Left ventricle myocardium inferior (tissue), 1 donor: ENCODE results near the gene ZNF740. TPM values are rescaled to one million over a fixed set of nuclear protein-coding genes. Genes with fewer than 3 reads are reported as not detected.

Experiments
- DNase-seq: peaks from one replicate; pipeline ENCODE4 v3.0.0-alpha.2; 2020
- H3K27ac ChIP-seq: fragments of 200-600 bp; replicated peaks from 2 replicates; pipeline ENCODE4 v1.8.0; 2021
- H3K27me3 ChIP-seq: fragments of 200-600 bp; 2 replicates; pipeline ENCODE4 v1.8.0; 2021; ENCODE audit warnings: low read depth
- H3K36me3 ChIP-seq: fragments of 200-600 bp; 2 replicates; pipeline ENCODE4 v1.8.0; 2021
- H3K4me1 ChIP-seq: fragments of 200-600 bp; 2 replicates; pipeline ENCODE4 v1.8.0; 2021
- H3K4me3 ChIP-seq: fragments of 200-600 bp; 2 replicates; pipeline ENCODE4 v1.8.0; 2021; ENCODE audit warnings: mild to moderate bottlenecking, moderate library complexity
- H3K9me3 ChIP-seq: fragments of 200-600 bp; replicated peaks from 2 replicates; pipeline ENCODE4 v1.8.0; 2021
- intact Hi-C: fragments of 100-400 bp; cut with micrococcal nuclease; formaldehyde crosslinking; loops from one replicate; pipeline ENCODE4 v1.11.0; 2022
- total RNA-seq: library from RNA; stranded (reverse); fragmentation: NEBNext Ultra II Directional; extraction: Animal tissue kit (Norgen Biotek cat#: 25700); gene quantifications from one replicate; pipeline ENCODE4 v1.2.1, GENCODE V29; 2021
- TF ChIP-seq, protein P1 (sequence below): fragments of 200-600 bp; IDR thresholded peaks from 2 replicates; pipeline ENCODE4 v1.8.0; 2021; ENCODE audit warnings: antibody characterized with exemption, mild to moderate bottlenecking, borderline replicate concordance
- donor health status: DM: no; HTN: yes; CAD: no; lungs with severe emphysema.

The ZNF740 gene
- total RNA-seq, 1 donor from 2014 or later, result 26.5 TPM

DNA sequence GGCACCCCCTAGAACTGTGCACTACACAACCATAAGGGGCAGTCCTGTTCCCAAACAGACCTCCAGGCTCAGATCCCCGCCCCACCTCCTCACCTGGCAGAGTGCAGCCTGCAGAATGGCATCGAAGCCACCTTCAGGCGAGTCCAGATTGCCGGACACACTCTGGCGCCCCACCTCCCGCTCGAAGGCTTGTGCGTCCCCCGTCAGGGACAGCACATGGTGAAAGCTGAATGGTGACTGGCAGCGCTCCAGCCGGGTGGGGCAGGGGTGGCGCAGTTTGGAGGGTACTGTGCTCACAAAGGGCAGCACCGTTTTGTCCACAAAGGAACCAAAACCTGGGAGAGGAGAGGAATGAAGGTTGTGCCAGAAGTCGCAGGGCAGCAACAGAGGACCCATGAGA lies 16.0 kb downstream of the ZNF740 start:
- Histone ChIP-seq H3K4me1 (peaks cover 16% of the 10 kb centered on the region), H3K36me3 (no peaks in the 10 kb centered on the region), H3K27me3 (no peaks in the 10 kb centered on the region), H3K4me3 (no peak overlapping the region), H3K27ac (no peak overlapping the region), H3K9me3 (no peaks in the 10 kb centered on the region)
- TF ChIP-seq, protein P1, sequence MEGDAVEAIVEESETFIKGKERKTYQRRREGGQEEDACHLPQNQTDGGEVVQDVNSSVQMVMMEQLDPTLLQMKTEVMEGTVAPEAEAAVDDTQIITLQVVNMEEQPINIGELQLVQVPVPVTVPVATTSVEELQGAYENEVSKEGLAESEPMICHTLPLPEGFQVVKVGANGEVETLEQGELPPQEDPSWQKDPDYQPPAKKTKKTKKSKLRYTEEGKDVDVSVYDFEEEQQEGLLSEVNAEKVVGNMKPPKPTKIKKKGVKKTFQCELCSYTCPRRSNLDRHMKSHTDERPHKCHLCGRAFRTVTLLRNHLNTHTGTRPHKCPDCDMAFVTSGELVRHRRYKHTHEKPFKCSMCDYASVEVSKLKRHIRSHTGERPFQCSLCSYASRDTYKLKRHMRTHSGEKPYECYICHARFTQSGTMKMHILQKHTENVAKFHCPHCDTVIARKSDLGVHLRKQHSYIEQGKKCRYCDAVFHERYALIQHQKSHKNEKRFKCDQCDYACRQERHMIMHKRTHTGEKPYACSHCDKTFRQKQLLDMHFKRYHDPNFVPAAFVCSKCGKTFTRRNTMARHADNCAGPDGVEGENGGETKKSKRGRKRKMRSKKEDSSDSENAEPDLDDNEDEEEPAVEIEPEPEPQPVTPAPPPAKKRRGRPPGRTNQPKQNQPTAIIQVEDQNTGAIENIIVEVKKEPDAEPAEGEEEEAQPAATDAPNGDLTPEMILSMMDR, result no peak
- no peak for DNase-seq
- intact Hi-C loops, result loop anchor here (5.0 kb wide), 2 partner anchors 34 to 129 kb away; no protein-coding TSS in a partner anchor

DNA sequence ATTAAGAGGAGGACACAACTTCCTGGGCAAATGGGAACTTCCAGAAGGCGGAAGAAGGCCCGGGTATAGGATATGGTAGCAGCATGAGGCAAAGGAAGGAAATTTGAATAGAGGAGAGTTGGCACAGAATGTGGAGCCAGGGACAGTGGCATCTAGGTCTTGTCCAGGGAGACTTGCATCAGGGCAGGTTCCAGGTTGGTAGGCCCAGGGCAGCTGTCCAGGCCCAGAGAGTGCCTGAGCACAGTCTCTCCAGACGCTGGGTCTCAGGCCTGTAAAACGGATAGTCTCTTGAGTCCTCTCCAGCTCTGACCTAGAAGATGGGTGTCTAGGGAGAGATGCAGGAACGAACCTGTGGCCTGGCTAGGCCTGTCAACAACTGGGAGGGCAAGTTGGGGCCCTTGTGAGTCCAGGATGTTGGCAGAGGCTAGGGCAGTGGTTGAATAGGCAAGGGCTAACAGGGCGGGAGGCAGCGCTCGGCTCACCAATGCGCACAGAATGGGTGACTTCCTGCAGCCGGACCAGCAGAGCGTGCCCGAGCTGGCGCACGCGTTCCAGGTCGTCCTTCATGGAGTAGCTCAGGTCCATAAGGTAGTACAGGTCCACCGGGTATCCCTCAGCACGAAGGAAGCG lies 16.6 kb downstream of the ZNF740 start:
- Histone ChIP-seq H3K36me3 (no peaks in the 10 kb centered on the region), H3K27ac (no peak overlapping the region), H3K4me1 (peaks cover 16% of the 10 kb centered on the region), H3K9me3 (no peaks in the 10 kb centered on the region), H3K4me3 (peak overlapping the region; percentile 60), H3K27me3 (no peaks in the 10 kb centered on the region)
- intact Hi-C loops, result loop anchor here (5.0 kb wide), 2 partner anchors 35 to 130 kb away; no protein-coding TSS in a partner anchor
- DNase-seq, result no peak
- TF ChIP-seq, protein P1, result no peak

DNA sequence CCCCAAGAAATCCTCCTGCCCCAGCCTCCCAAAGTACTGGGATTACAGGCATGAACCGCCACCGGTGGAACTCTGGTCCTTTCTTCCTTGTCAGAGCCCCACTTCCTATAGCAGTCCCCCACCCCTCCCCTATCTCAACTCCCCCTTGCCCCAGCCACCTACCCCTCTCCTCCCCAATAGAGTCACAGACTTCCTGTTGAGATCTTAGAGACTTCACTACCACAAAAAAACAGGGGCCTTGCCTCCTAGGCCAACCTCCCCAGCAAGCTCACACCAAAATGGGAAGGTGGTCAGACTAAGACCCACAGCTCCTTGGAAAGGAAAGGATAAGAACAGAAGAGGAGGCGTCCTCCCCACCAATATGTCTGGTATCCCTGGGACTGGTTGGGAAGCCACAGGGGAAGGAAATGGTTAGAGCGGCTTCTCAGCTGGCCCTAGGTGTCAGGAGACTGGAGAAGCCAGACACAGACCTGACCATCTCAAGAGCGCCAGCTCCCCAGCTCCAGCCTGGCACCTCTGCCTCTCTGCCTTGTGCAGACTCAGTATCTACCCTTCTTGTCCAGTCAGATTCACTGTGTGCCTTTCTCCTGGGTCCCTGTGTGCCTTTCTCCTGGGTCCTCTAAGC lies 18.1 kb downstream of the ZNF740 start:
- no peak overlapping the region for H3K4me3 ChIP-seq
- peaks cover 16% of the 10 kb centered on the region for H3K4me1 ChIP-seq
- intact Hi-C loops, result loop anchor here (5.0 kb wide), 2 partner anchors 36 to 131 kb away; no protein-coding TSS in a partner anchor
- no peaks in the 10 kb centered on the region for H3K27me3 ChIP-seq
- TF ChIP-seq, protein P1, result no peak
- no peaks in the 10 kb centered on the region for H3K36me3 ChIP-seq
- no peaks in the 10 kb centered on the region for H3K9me3 ChIP-seq
- DNase-seq, result no peak
- no peak overlapping the region for H3K27ac ChIP-seq

DNA sequence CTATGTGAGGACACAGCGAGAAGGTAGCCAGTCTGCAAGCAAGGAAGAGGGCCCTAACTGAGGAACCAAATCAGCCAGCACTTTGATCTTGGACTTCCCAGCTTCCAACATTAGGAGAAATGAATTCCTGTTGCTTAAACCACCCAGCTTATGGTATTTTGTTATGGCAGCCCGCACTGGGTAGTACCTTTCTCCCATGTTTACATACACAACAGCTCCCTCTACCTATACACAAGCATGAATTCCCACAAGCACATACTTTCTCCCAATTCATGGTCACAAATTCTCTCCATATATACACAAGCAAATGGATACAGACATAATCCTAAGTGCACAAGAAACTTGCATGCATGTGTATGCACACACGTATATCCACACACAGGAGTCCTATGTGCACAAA lies 19.2 kb downstream of the ZNF740 start:
- TF ChIP-seq, protein P1, result no peak
- no peak overlapping the region for H3K27ac ChIP-seq
- intact Hi-C loops, result loop anchor here (5.0 kb wide), 2 partner anchors 37 to 132 kb away; no protein-coding TSS in a partner anchor
- DNase-seq, result no peak
- H3K4me3 ChIP-seq, result no peak overlapping the region
- H3K27me3 ChIP-seq, result no peaks in the 10 kb centered on the region
- peaks cover 14% of the 10 kb centered on the region for H3K4me1 ChIP-seq
- H3K36me3 ChIP-seq, result no peaks in the 10 kb centered on the region
- H3K9me3 ChIP-seq, result no peaks in the 10 kb centered on the region

DNA sequence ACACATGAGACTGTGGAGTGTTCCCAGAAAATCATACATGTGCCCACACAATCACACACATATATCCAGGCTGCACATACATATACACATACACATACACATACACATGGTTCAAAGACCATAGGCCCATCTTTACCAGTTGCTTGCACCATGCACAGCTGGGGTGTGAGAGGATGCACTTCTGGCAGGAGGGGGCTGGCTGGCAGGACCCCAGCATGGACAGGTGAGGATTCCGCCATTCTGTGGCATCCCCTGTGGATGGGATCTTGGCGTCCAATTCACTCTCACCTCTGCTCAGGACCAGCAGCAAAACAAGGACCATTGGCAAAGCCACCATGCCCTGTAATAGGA lies 19.6 kb downstream of the ZNF740 start:
- Histone ChIP-seq H3K4me1 (peaks cover 12% of the 10 kb centered on the region), H3K4me3 (no peak overlapping the region)
- intact Hi-C loops, result no loop called here

More for the DNA sequence above, 19.6 kb downstream of the ZNF740 start:
- Histone ChIP-seq H3K9me3 (no peaks in the 10 kb centered on the region), H3K27me3 (no peaks in the 10 kb centered on the region), H3K36me3 (no peaks in the 10 kb centered on the region), H3K27ac (no peak overlapping the region)
- DNase-seq, result no peak
- TF ChIP-seq, protein P1, result no peak
